HG02943 (cell line): ENCODE measurements around the gene B3GALNT2.

Source experiments
- ATAC-seq: cut with Tn5 transposase; IDR thresholded peaks from one replicate; pipeline ENCODE4 v1.9.1; 2021; ENCODE audit warnings: mild to moderate bottlenecking, low read depth, moderate library complexity; ENCODE audit not compliant: unreplicated experiment

B3GALNT2 gene

GRCh38 chr1:235415008-235415904 is 89.0 kb downstream of the B3GALNT2 start:
- no peak for ATAC-seq

DNA sequence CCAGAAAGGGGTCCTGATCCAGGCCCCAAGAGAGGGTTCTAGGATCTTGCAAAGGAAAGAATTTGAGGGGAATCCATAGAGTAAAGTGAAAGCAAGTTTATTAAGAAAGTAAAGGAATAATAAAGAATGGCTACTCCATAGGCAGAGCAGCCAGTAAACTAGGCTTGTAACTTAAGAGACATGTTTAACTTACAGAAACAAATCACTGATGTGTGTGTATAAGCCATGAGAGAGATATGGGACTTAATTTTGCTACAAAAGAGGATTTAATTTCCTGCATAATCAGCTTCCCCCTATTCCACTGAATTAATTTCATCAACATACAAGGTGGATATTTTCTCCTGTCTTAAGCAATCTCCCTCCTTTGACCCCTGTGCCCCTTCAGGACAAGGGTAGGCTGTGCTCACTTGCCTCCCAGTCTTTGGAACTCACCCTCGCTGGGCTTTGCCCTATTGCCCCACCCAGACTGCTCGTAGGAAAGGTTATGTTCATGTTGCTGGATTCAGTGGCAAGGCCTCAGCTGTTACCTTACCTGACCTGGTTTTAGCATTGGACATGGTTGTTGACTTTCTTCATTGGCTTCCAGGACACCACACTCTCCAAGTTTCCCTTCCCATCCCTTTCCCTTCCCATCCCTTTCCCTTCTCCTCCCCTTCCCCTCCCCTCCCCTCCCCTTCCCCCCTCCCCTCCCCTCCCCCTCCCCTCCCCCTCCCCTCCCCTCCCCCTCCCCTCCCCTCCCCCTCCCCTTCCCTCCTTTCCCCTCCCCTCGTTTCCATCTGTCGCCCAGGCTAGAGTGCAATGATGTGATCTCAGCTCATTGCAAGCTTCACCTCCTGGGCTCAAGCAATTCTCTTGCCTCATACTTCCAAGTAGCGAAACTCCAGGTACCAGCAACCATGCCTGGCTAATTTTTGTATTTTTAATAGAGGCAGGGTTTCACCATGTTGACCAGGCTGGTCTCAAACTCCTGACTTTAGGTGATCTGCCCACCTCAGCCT is 92.5 kb downstream of the B3GALNT2 start:
- ATAC-seq: no peak

DNA sequence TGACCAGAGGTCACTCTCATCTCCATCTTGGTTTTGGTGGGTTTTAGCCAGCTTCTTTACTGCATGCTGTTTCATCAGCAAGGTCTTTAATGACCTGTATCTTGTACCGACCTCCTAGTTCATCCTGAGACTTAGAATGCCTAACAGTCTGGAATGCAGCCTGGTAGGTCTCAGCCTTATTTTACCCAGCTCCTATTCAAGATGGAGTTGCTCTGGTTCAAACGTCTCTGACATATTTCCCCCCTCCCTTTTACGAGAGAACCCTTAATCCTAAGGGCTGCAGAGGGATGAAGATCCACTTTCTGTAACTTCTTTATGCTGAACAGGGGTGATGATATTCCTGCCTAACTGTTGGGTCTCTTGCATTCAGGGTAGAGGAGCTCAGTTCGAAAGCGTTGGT is 93.8 kb downstream of the B3GALNT2 start:
- no peak for ATAC-seq

- no peak for ATAC-seq
These were observed 95.0 kb downstream of the B3GALNT2 start for GRCh38 chr1:235409042-235409820.

- no peak for ATAC-seq
These were observed 95.7 kb downstream of the B3GALNT2 start for GRCh38 chr1:235408503-235408960.

DNA sequence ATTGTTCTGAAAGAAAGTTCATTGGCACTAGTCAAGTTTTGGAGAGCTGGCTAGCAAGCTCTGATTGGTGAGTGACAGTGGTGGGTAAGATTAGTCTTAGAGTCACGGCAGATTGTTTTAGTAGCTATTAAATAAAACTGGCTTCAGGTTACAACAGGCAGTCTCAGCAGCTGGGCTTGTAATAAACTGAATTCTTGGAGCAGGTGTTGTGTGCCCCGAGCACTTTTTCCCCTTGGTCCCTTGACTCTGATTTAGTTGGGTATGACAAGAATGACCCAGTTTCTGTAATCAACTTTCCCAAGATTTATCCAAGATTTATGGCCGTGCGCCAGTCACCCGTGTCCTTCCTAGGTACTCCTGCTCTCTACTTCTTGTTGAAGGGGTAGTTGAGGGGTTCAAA is 96.8 kb downstream of the B3GALNT2 start:
- no peak for ATAC-seq

DNA sequence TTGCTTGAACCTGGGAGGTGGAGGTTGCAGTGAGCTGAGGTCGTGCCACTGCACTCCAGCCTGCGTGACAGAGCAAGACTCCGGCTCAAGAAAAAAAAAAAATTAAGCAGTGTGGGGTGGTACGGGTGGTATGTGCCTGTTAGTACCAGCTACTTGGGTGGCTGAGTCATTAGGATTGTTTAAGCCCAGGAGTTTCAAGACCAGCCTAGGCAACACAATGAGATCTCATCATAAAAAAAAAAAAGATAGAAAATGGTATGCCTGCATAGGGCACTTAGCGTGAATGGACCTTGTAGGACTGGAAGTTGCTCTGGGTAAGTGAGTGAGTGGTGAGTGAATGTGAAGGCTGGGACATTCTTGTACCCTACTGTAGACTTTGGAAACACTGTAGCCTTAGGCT is 100.1 kb downstream of the B3GALNT2 start:
- no peak for ATAC-seq

DNA sequence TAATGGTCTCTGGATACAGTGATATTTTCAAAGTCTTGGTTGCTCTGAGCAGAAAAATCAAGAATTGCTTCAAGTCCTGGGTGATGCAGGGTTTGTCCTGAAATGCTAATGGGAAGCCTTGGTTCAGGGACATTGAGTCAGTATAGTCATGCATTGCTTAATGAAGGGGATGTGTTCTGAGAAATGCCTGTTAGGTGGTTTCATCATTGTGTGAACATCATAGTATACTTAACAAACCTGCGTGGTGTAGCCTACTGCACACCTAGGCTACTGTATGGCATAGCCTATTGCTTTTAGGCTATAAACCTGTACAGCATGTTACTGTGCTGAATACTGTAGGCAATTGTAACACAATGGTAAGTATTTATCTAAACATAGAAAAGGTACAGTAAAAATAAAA is 100.7 kb downstream of the B3GALNT2 start:
- ATAC-seq: no peak

GRCh38 chr1:235402457-235403200 is 101.6 kb downstream of the B3GALNT2 start:
- ATAC-seq: no peak

DNA sequence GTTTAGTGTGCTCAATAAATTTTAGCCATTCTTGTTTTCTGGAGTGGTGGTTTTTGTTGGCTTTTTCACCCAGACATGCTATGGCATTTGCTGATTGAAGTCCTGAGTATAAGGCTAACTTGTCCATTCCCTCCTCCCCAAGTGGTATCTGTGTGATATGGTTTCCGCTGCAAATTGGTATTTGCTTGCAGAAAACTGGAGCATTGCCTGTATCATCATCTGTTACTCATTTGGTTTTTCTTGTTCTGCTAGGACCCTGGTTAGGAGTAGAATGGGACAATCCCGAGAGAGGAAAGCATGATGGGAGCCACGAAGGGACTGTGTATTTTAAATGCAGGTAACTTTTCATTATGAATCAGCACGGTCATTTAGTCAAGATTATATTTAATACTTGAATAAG is 103.0 kb downstream of the B3GALNT2 start:
- no peak for ATAC-seq
